HepG2 (cell line): Measurements from ENCODE around the gene DOC2A. TPM values are rescaled to one million over a fixed set of nuclear protein-coding genes. Genes with fewer than 3 reads are reported as not detected.

Experiments used
- AHDC1 ChIP-seq: sonication (generic); formaldehyde crosslinking; IDR thresholded peaks from 2 replicates; pipeline ENCODE4 v1.5.1; 2020; ENCODE audit warnings: mild to moderate bottlenecking, missing genetic modification reagents, borderline replicate concordance
- CBFB ChIP-seq: sonication (generic); formaldehyde crosslinking; IDR thresholded peaks from 2 replicates; pipeline ENCODE4 v1.4.0; 2020; ENCODE audit warnings: missing genetic modification reagents
- CCAR2 ChIP-seq: fragments of 200-400 bp; formaldehyde crosslinking; optimal IDR thresholded peaks from 2 replicates; pipeline ENCODE3; 2018; ENCODE audit warnings: low read depth, mild to moderate bottlenecking, low read length, moderate library complexity
- ETV5 ChIP-seq: IDR thresholded peaks from 2 replicates; pipeline ENCODE4 v1.6.1; 2018; ENCODE audit warnings: missing biosample characterization, missing genetic modification reagents, inconsistent platforms, borderline replicate concordance
- KLF16 ChIP-seq, 2 experiments: sonication (generic) in 1 of 2; formaldehyde crosslinking in 1 of 2; IDR thresholded peaks; 2 replicates each; pipeline versions ENCODE4 v1.6.1 to v1.8.0; 2016 to 2023; ENCODE audit warnings: missing genetic modification reagents in 2 of 2, missing compliant biosample characterization in 1 of 2
- MXD4 ChIP-seq: IDR thresholded peaks from 2 replicates; pipeline ENCODE4 v1.6.1; 2016; ENCODE audit warnings: mild to moderate bottlenecking, missing biosample characterization, missing genetic modification reagents
- STAG1 ChIP-seq: sonication (generic); formaldehyde crosslinking; IDR thresholded peaks from 2 replicates; pipeline ENCODE4 v1.4.0; 2020; ENCODE audit warnings: missing genetic modification reagents
- SYNCRIP ChIP-seq: fragments of 200-400 bp; formaldehyde crosslinking; IDR thresholded peaks from 2 replicates; pipeline ENCODE4 v1.6.1; 2018; ENCODE audit warnings: mild to moderate bottlenecking, low read depth, low read length; ENCODE audit not compliant: insufficient read depth
- TBL1XR1 ChIP-seq: fragments of 150-350 bp; IDR thresholded peaks from 2 replicates; pipeline ENCODE4 v1.6.1; 2014; ENCODE audit warnings: borderline replicate concordance, low read length; ENCODE audit not compliant: partially characterized antibody
- TFE3 ChIP-seq: IDR thresholded peaks from 2 replicates; pipeline ENCODE4 v1.6.1; 2016
- YEATS2 ChIP-seq: sonication (generic); formaldehyde crosslinking; IDR thresholded peaks from 2 replicates; pipeline ENCODE4 v1.4.0; 2020; ENCODE audit warnings: missing genetic modification reagents, borderline replicate concordance
- ZBTB33 ChIP-seq: sonication (generic); formaldehyde crosslinking; IDR thresholded peaks from 2 replicates; pipeline ENCODE4 v1.4.0; 2020; ENCODE audit warnings: missing genetic modification reagents
- ZNF225 ChIP-seq: sonication (generic); formaldehyde crosslinking; IDR thresholded peaks from 2 replicates; pipeline ENCODE4 v1.4.0; 2020; ENCODE audit warnings: mild to moderate bottlenecking, missing genetic modification reagents
- ZNF512 ChIP-seq: sonication (generic); formaldehyde crosslinking; IDR thresholded peaks from 2 replicates; pipeline ENCODE4 v1.4.0; 2020; ENCODE audit warnings: mild to moderate bottlenecking, missing genetic modification reagents
- ZNF569 ChIP-seq: sonication (generic); formaldehyde crosslinking; IDR thresholded peaks from 2 replicates; pipeline ENCODE4 v1.5.0; 2020; ENCODE audit warnings: mild to moderate bottlenecking, missing genetic modification reagents, moderate library complexity, borderline replicate concordance
- ZSCAN21 ChIP-seq: sonication (generic); formaldehyde crosslinking; IDR thresholded peaks from 2 replicates; pipeline ENCODE4 v1.8.0; 2022; ENCODE audit warnings: mild to moderate bottlenecking, missing genetic modification reagents, moderate library complexity, borderline replicate concordance
- polyA plus RNA-seq, 8 experiments: library from polyadenylated mRNA; depleted of rRNA in 3 of 8; stranded (reverse) in 7 of 8; unstranded in 1 of 8; fragments of >200 nt; fragmentation: Illumina TruSeq in 4 of 8; extraction: Trizol in 4 of 8; gene quantifications; 2 replicates each; pipeline versions ENCODE4 v1.2.1 to v1.2.3, GENCODE V29; 2011 to 2016; ENCODE audit warnings: low read depth in 4 of 8, missing spikeins in 1 of 8, mixed read lengths in 1 of 8; ENCODE audit not compliant: insufficient read depth in 1 of 8
- total RNA-seq, 5 experiments: library from RNA; depleted of rRNA; stranded (reverse); fragments of >200 nt; fragmentation: Illumina TruSeq; extraction: Trizol; gene quantifications; 2 replicates each; pipeline ENCODE4 v1.2.3, GENCODE V29; 2016; ENCODE audit warnings: low read depth in 1 of 5

DOC2A gene
- total and polyA plus RNA-seq, 2 of the 13 experiments (the other 11 are each of a cell fraction or from before 2014, with no cell fraction given), result 0.15 to 0.55 TPM

GRCh38 chr16:29961479-29962343 lies 49.1 kb downstream of the DOC2A start, which contains the start of gene TMEM219 (continued):
- TF ChIP-seq TFE3 (CRISPR knock-in tag) (peak; percentile 34), YEATS2 (CRISPR knock-in tag) (no peak; the same call in 1 of the 2 replicates), ZNF569 (CRISPR knock-in tag) (0 out of 2 replicates have a peak, but pooled peaks have one; percentile 51), ETV5 (CRISPR knock-in tag) (peak; percentile 55), AHDC1 (CRISPR knock-in tag) (no peak), STAG1 (CRISPR knock-in tag) (peak; percentile 31), ZNF225 (CRISPR knock-in tag) (peak; percentile 86), ZSCAN21 (CRISPR knock-in tag) (peak; percentile 78; the same call in 1 of the 2 replicates), CBFB (CRISPR knock-in tag) (no peak), ZBTB33 (CRISPR knock-in tag) (no peak), SYNCRIP (no peak), KLF16 (CRISPR knock-in tag; IDR thresholded peaks at IDR 0.05) (no peak), MXD4 (CRISPR knock-in tag) (peak; percentile 64), TBL1XR1 (no peak), ZNF512 (CRISPR knock-in tag) (peak; percentile 21; the same call in 1 of the 2 replicates), CCAR2 (no peak)
